Progenitor cell of endocrine pancreas (in vitro differentiated cells): ENCODE data around the gene NUDT22. TPM values are rescaled to one million over a fixed set of nuclear protein-coding genes. Genes with fewer than 3 reads are reported as not detected.

Experiments
- DNase-seq: peaks from one replicate; pipeline ENCODE4 v3.0.0; 2021; ENCODE audit warnings: low spot score; ENCODE audit not compliant: unreplicated experiment
- H3K27ac Mint-ChIP-seq: 2 replicates; pipeline ENCODE4 v1.8.0; 2021; ENCODE audit warnings: mild to moderate bottlenecking, moderate library complexity, mixed read lengths
- H3K27me3 Mint-ChIP-seq: 2 replicates; pipeline ENCODE4 v1.8.0; 2021; ENCODE audit warnings: mixed read lengths
- H3K36me3 Mint-ChIP-seq: 2 replicates; pipeline ENCODE4 v1.8.0; 2022; ENCODE audit warnings: mixed read lengths; ENCODE audit not compliant: insufficient read depth
- H3K4me1 Mint-ChIP-seq: 2 replicates; pipeline ENCODE4 v1.8.0; 2021; ENCODE audit warnings: low read depth, mixed read lengths
- H3K4me3 Mint-ChIP-seq: 2 replicates; pipeline ENCODE4 v1.8.0; 2021; ENCODE audit warnings: low read depth, mild to moderate bottlenecking, moderate library complexity, mixed read lengths
- H3K9me3 Mint-ChIP-seq: 2 replicates; pipeline ENCODE4 v1.8.0; 2021; ENCODE audit warnings: low read depth, mixed read lengths
- total RNA-seq: library from RNA; stranded (reverse); gene quantifications from 2 replicates; pipeline ENCODE4 v1.2.1, GENCODE V29; 2021
- TF ChIP-seq, protein P1 (sequence below): fragments of 200-600 bp; sonication (generic); IDR thresholded peaks from one replicate; pipeline ENCODE4 v1.5.0; 2021; ENCODE audit warnings: antibody characterized with exemption, mild to moderate bottlenecking; ENCODE audit not compliant: unreplicated experiment

NUDT22 gene
- total RNA-seq, 1 donor from 2014 or later, result 48.2 TPM

DNA sequence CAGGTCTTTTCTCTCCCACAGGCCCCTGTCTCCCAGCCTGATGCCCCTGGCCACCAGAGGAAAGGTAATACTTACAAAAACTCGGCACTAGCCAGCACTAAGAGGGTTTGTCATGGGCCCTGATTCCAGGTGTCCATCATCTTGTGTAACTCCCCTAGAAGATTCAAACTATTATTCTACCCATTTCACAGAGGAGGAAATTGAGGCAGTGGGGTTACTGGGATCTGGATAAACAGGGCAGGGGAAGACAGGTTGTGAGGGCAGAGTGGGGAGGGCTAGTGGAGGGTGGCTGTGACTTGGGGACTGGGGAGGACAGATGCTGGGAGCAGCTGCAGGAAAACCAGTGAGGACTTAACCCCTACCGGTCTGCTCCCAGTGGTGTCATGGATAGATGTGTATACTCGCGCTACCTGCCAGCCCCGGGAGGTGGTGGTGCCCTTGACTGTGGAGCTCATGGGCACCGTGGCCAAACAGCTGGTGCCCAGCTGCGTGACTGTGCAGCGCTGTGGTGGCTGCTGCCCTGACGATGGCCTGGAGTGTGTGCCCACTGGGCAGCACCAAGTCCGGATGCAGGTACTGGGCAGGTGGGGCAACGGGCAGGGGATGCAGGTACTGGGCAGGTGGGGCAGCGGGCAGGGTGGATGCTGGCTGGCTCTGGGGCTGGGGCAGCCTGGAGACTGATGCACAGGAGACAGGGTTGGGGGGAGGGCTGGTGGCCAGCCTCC lies 9.5 kb downstream of the NUDT22 start:
- peak overlapping the region; percentile 80 for H3K27ac Mint-ChIP-seq
- TF ChIP-seq, protein P1, sequence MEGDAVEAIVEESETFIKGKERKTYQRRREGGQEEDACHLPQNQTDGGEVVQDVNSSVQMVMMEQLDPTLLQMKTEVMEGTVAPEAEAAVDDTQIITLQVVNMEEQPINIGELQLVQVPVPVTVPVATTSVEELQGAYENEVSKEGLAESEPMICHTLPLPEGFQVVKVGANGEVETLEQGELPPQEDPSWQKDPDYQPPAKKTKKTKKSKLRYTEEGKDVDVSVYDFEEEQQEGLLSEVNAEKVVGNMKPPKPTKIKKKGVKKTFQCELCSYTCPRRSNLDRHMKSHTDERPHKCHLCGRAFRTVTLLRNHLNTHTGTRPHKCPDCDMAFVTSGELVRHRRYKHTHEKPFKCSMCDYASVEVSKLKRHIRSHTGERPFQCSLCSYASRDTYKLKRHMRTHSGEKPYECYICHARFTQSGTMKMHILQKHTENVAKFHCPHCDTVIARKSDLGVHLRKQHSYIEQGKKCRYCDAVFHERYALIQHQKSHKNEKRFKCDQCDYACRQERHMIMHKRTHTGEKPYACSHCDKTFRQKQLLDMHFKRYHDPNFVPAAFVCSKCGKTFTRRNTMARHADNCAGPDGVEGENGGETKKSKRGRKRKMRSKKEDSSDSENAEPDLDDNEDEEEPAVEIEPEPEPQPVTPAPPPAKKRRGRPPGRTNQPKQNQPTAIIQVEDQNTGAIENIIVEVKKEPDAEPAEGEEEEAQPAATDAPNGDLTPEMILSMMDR, result no peak
- H3K36me3 Mint-ChIP-seq, result peaks cover 4% of the 10 kb centered on the region
- H3K27me3 Mint-ChIP-seq, result no peaks in the 10 kb centered on the region
- peaks cover 23% of the 10 kb centered on the region for H3K4me1 Mint-ChIP-seq
- no peaks in the 10 kb centered on the region for H3K9me3 Mint-ChIP-seq
- peak overlapping the region; percentile 84 for H3K4me3 Mint-ChIP-seq
- DNase-seq, result no peak

DNA sequence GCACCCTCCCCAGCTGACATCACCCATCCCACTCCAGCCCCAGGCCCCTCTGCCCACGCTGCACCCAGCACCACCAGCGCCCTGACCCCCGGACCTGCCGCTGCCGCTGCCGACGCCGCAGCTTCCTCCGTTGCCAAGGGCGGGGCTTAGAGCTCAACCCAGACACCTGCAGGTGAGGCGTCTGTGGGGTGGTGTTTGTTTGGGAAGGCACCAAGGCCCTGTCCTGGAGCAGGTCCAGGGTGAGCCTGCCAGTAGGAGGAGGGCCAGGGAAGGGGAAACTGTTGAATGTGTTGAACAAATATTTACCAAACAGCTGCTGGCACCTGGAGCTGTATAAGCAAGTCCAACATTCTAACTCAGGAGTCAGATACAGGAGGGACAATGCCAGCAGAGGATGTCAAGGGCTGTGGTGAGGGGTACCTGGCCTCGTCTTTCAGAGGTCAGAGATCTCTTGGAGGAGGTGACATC lies 11.4 kb downstream of the NUDT22 start:
- H3K9me3 Mint-ChIP-seq, result no peaks in the 10 kb centered on the region
- peaks cover 4% of the 10 kb centered on the region for H3K36me3 Mint-ChIP-seq
- no peak for DNase-seq
- H3K27me3 Mint-ChIP-seq, result no peaks in the 10 kb centered on the region
- H3K27ac Mint-ChIP-seq, result peak overlapping the region; percentile 90
- H3K4me3 Mint-ChIP-seq, result peak overlapping the region; percentile 53
- peaks cover 23% of the 10 kb centered on the region for H3K4me1 Mint-ChIP-seq
- TF ChIP-seq, protein P1, result no peak

DNA sequence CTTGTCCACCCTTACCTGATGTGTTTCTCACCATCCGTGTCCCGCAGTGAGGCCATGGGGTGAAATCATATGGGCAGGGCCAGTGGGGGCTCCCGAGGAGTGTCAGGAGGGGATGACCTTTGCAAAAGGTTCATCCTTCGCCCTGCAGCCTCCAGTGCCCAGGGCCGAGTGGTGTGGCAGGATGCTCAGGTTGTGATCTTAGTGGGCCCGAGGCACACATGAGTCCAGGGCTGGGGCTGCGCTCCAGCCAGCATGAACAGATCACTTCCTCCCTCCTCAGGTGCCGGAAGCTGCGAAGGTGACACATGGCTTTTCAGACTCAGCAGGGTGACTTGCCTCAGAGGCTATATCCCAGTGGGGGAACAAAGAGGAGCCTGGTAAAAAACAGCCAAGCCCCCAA lies 12.0 kb downstream of the NUDT22 start:
- H3K4me1 Mint-ChIP-seq, result peaks cover 23% of the 10 kb centered on the region
- peak overlapping the region; percentile 90 for H3K27ac Mint-ChIP-seq
- no peak for DNase-seq
- TF ChIP-seq, protein P1, result no peak
- H3K36me3 Mint-ChIP-seq, result peaks cover 4% of the 10 kb centered on the region
- no peaks in the 10 kb centered on the region for H3K27me3 Mint-ChIP-seq
- no peaks in the 10 kb centered on the region for H3K9me3 Mint-ChIP-seq
- H3K4me3 Mint-ChIP-seq, result peak overlapping the region; percentile 53

DNA sequence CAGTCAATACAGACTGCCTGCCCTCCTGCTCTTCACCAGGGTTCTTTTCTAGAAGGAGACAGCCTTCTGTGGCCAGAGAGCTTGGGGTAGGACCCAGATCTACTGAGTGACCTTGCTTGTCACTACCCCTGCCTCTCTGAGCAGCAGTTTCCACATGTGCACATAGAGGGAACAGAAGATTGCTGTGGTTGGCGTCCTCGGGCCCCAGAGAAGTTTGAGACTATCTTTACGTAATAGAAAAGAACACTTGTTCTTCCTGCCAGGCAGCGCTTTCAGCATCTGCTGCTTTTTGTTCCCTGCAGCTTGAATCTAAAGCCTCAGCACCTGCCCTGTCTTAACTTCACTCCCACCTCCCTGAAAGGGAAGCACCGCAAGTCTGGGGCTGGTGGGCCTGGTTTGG lies 12.9 kb downstream of the NUDT22 start:
- TF ChIP-seq, protein P1, result no peak
- H3K36me3 Mint-ChIP-seq, result peaks cover 8% of the 10 kb centered on the region
- peak overlapping the region; percentile 56 for H3K27ac Mint-ChIP-seq
- H3K9me3 Mint-ChIP-seq, result no peaks in the 10 kb centered on the region
- peak overlapping the region; percentile 54 for H3K4me3 Mint-ChIP-seq
- peaks cover 23% of the 10 kb centered on the region for H3K4me1 Mint-ChIP-seq
- no peaks in the 10 kb centered on the region for H3K27me3 Mint-ChIP-seq
- DNase-seq, result no peak

DNA sequence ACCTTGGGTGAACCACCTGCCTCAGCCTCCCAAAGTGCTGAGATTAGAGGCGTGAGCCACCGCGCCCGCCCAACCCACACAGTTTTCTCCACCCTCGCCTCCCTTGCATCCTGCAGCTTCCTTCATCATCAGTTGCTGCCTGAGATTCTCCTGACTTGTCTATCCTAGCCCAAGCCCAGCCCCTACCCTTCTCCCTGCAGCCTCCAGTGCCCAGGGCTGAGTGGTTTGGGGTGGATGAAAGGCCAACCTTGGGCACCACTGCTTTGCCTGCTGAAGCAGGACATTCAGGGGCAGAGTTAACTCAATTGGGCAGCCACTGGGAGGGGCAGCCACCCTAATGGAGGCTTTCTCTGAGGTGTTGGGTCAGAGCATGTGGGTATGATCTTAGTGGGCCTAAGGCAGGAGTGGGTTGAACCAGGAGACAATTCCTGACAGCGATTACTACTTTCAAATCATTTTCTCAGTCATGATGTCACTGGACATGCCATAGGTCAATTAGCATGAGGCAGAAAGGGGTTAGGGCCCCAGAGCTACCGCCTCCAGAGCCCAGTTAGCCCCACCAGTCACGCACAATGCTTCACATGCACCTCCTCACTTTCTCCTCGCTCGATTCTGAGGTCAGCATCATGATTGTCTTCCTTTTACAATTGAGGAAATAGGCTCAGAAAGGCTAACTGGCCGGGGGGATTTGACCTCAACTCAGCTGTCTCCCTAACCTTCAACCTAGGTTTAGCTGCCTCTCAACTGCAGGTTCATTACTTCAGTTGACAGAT lies 13.8 kb downstream of the NUDT22 start:
- H3K4me1 Mint-ChIP-seq, result peaks cover 23% of the 10 kb centered on the region
- no peak for DNase-seq
- H3K9me3 Mint-ChIP-seq, result no peaks in the 10 kb centered on the region
- H3K27me3 Mint-ChIP-seq, result no peaks in the 10 kb centered on the region
- peak overlapping the region; percentile 85 for H3K4me3 Mint-ChIP-seq
- TF ChIP-seq, protein P1, result no peak
- H3K27ac Mint-ChIP-seq, result peak overlapping the region; percentile 98
- H3K36me3 Mint-ChIP-seq, result peaks cover 8% of the 10 kb centered on the region
